ENCODE data around the gene CEP112.

The CEP112 gene

GRCh38 chr17:65666876-65667321, 525.0 kb downstream of the CEP112 start:
- DNase-seq: no peak

- DNase-seq: no peak
These were observed 526.0 kb downstream of the CEP112 start for GRCh38 chr17:65665966-65666365.

GRCh38 chr17:65664696-65665095, 527.2 kb downstream of the CEP112 start:
- DNase-seq: no peak

- no peak for DNase-seq
These were observed 527.7 kb downstream of the CEP112 start for GRCh38 chr17:65664266-65664665.

GRCh38 chr17:65662196-65662595, 529.7 kb downstream of the CEP112 start:
- DNase-seq: no peak

- DNase-seq: no peak
These were observed 531.0 kb downstream of the CEP112 start for GRCh38 chr17:65660947-65661346.

- no peak for DNase-seq
These were observed 531.9 kb downstream of the CEP112 start for GRCh38 chr17:65660078-65660477.

GRCh38 chr17:65659512-65659911, 532.4 kb downstream of the CEP112 start:
- DNase-seq: no peak

GRCh38 chr17:65657251-65657828, 534.6 kb downstream of the CEP112 start:
- no peak for DNase-seq

GRCh38 chr17:65656390-65657250, 535.3 kb downstream of the CEP112 start:
- no peak for DNase-seq

GRCh38 chr17:65655706-65656105, 536.2 kb downstream of the CEP112 start:
- no peak for DNase-seq

- DNase-seq: no peak
These were observed 547.4 kb downstream of the CEP112 start for GRCh38 chr17:65644545-65644944.

- no peak for DNase-seq
These were observed 553.5 kb downstream of the CEP112 start for GRCh38 chr17:65638221-65638975.

GRCh38 chr17:65637786-65638185, 554.1 kb downstream of the CEP112 start:
- no peak for DNase-seq

- DNase-seq: no peak
These were observed 557.4 kb downstream of the CEP112 start for GRCh38 chr17:65634533-65634932.

- DNase-seq: no peak
These were observed 557.9 kb downstream of the CEP112 start for GRCh38 chr17:65633988-65634387.

GRCh38 chr17:65633146-65633881, 558.6 kb downstream of the CEP112 start:
- no peak for DNase-seq

GRCh38 chr17:65630502-65630901, 561.4 kb downstream of the CEP112 start:
- DNase-seq: no peak

GRCh38 chr17:65629234-65629690, 562.7 kb downstream of the CEP112 start:
- DNase-seq: no peak

- no peak for DNase-seq
These were observed 563.3 kb downstream of the CEP112 start for GRCh38 chr17:65628644-65629036.

- no peak for DNase-seq
These were observed 563.9 kb downstream of the CEP112 start for GRCh38 chr17:65627891-65628643.

GRCh38 chr17:65627108-65627507, 564.8 kb downstream of the CEP112 start:
- DNase-seq: no peak

Measured in NCI-H1694 (cell line).